Upper lobe of left lung (tissue), 4 donors: ENCODE data around the gene SRPK2.

Experiments
- EP300 ChIP-seq, 4 donors: sonication (generic); formaldehyde crosslinking; IDR thresholded peaks; one replicate each; pipeline ENCODE4 v1.5.1; 2017; ENCODE audit warnings: antibody characterized with exemption in 4 of 4, control low read depth in 2 of 4
- POLR2A ChIP-seq, 4 donors: fragments of 450-650 bp; IDR thresholded peaks; one replicate each; pipeline ENCODE4 v1.5.1; 2016 to 2017; ENCODE audit warnings: antibody characterized with exemption in 4 of 4, mild to moderate bottlenecking in 2 of 4
- POLR2AphosphoS5 ChIP-seq, 2 donors: sonication (generic); formaldehyde crosslinking; IDR thresholded peaks; one replicate each; pipeline ENCODE4 v1.5.1; 2017; ENCODE audit warnings: antibody characterized with exemption in 2 of 2
- TF ChIP-seq, protein P1 (sequence below), 6 experiments: fragments of 450-650 bp in 4 of 6; fragments of 200-600 bp in 2 of 6; sonication (generic) in 2 of 6; IDR thresholded peaks; one replicate each; pipeline ENCODE4 v1.5.1; 2016 to 2019; ENCODE audit warnings: antibody characterized with exemption in 6 of 6

DNA sequence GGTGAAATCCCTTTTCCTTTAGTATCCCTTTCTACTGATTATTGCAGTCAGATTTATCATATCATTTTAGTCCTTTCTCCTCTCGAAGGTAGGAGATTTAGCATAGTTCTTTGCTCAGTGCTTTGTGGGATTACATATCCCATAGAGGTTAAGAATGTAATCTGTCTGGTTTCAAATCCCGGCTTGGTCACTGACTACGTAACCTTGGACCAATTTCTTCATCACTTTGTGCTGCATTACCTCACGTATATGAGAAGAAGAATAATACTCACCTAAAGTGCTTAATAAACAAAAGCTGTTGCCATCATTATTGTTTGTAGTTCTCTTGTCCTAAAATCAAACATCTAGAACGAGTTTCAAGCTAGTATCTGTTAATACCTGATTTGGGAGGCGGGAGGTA lies 300.7 kb downstream of the SRPK2 start:
- TF ChIP-seq, protein P1, sequence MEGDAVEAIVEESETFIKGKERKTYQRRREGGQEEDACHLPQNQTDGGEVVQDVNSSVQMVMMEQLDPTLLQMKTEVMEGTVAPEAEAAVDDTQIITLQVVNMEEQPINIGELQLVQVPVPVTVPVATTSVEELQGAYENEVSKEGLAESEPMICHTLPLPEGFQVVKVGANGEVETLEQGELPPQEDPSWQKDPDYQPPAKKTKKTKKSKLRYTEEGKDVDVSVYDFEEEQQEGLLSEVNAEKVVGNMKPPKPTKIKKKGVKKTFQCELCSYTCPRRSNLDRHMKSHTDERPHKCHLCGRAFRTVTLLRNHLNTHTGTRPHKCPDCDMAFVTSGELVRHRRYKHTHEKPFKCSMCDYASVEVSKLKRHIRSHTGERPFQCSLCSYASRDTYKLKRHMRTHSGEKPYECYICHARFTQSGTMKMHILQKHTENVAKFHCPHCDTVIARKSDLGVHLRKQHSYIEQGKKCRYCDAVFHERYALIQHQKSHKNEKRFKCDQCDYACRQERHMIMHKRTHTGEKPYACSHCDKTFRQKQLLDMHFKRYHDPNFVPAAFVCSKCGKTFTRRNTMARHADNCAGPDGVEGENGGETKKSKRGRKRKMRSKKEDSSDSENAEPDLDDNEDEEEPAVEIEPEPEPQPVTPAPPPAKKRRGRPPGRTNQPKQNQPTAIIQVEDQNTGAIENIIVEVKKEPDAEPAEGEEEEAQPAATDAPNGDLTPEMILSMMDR (IDR thresholded peaks at IDR 0.05) = no peak
- TF ChIP-seq POLR2A (IDR thresholded peaks at IDR 0.05) (no peak), EP300 (IDR thresholded peaks at IDR 0.05) (no peak), POLR2AphosphoS5 (IDR thresholded peaks at IDR 0.05) (no peak)
